CD4-positive, alpha-beta T cell treated with Interleukin-10 for 1 hour (primary cell): ENCODE data around the gene METTL6.
"Not testable (repeated sequence)": the region's sequence is repeated elsewhere in the genome, so short reads cannot be mapped to it uniquely, and the experiment has no call there.

Source experiments
- DNase-seq: peaks from one replicate; pipeline ENCODE4 v3.0.0-alpha.2; 2020

Gene METTL6

GRCh38 chr3:15450438-15451215, 23.3 kb upstream of the METTL6 start:
- no peak for DNase-seq

GRCh38 chr3:15449489-15450224, 22.3 kb upstream of the METTL6 start:
- DNase-seq, result no peak

GRCh38 chr3:15443826-15444524, 16.6 kb upstream of the METTL6 start:
- no peak for DNase-seq

DNA sequence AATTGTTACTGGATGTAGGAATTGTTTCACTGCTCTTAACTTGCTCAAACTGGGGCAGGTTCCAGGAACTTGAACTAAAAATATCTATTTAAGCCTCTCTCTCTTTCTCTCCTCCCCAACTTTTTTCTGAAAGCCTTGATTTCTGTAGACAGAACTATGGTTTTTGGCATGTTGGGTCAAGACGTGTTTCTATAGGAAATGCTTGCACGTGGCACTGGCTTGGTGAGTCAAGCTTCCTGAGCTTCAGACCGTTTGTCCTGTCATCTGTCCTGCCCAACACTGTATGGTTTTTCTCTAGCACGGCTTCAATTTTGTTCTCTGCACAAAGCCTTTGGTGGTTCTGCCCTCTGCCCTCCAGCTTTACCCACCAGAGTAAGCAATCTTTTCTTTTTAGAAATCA, 13.5 kb upstream of the METTL6 start:
- DNase-seq, result no peak

DNA sequence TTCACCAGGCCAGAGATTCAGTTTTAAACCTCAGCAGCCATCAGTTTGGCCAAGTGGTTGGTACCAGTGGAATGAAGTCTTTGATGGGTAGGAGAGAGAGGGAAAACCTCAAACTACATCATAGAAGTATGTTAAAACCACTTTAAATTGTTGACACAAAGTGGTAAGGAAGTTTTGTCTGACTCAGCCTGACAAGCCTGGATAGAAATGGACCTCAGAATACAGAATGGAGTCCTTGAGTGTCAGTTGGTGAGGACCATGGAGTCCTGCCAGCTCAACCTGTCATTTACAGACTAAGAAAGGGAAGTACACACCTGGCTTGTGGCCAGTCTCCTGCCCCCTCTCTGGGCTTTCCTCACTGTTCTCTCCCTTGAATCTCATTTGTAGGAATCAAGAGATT, 12.1 kb upstream of the METTL6 start:
- DNase-seq, result no peak

DNA sequence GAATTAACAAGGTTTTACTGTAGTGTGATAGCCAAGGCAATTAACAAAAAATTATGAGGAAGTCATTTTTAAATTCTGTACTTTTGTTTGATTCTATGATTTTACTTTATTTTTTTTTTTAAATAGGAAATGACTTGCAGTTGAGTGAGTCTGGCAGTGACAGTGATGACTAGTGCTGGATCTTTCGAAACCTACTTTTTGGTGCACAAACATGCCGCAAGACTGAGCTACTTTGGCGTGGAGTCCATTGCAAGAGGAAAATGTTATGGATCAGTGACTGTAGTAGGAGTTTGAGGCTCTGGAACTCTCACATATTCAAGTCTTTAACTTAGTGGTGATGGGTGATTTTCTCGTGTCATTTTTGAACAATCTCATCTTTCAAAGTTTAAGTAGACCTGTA, 11.6 kb upstream of the METTL6 start:
- no peak for DNase-seq

DNA sequence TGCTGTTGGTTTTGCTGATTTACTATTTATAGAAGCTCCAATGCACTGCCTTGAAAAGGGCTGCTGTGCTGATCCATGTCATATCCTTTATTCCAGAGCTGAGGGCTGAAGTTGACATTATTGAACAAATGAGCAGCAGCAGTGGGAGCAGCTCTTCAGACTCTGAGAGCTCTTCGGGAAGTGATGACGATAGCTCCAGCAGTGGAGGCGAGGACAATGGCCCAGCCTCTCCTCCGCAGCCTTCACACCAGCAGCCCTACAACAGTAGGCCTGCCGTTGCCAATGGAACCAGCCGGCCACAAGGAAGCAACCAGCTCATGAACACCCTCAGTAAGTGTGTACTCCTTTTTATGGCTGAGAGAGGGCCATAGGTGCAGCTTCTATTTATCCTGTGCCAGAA, 8.9 kb upstream of the METTL6 start:
- no peak for DNase-seq

DNA sequence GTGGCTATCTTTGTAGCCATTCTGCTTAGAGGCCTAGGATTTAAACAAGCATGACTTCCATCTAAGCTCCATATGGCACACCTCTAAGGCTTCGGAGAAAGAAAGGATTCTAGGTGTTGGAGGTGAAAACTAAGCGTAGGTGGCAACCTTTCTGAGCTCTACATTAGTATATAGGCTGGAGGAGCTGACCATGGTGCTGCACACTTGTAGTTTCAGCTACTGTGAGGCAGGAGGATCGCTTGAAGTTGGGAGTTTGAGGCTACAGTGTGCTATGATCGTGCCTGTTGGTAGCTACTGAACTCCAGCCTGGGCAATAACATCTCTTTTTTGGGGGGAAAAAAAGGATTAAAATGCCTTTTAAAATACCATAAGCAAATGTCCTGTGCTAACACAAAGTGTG, 7.4 kb upstream of the METTL6 start:
- DNase-seq, result no peak

DNA sequence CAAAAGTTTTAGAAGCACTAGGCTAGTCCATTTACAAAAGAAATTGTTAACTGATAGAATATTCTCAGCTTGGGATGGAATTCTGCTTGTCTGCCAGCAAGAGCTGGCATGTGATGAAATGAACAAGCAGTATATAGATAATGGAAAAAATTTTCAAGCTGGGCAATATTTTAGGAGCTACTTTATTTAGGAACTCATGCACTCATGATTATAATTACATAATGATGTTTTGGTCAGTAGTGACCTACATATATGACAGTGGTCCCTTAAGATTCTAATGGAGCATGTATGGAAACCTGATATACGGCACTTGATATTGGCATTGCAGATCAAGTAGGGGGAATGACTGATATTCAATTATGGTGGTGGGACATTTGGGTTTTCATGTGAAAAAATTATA, 6.2 kb upstream of the METTL6 start:
- no peak for DNase-seq

DNA sequence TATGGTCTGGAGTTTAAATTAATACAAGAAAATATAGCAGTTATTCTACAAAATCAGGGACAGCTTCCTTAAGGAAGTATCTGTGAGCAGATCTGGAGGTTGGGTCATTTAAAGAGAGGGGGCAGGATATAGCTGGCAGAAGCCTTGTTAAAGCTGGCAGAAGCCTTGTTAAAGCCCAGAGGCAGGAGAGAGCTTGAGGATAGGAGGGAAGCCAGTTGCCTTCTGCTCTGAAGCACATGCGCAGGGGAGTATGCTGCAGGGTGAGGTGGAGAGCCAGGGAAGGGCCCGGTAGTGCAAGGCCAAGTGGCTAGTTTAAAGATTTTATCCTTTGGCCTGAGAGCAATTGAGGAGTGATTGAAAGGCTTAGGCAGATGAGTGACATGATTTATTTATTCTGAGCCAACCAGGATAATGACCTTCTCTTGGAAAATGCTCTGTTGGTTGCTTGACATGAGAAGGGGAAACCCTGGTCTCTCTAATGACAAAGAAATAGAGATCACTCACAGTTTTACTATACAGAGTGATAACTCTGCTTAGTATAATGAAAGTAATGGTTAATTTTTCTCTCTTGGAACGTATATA, 4.0 kb upstream of the METTL6 start:
- DNase-seq, result no peak

GRCh38 chr3:15430624-15431023, 3.3 kb upstream of the METTL6 start:
- no peak for DNase-seq

DNA sequence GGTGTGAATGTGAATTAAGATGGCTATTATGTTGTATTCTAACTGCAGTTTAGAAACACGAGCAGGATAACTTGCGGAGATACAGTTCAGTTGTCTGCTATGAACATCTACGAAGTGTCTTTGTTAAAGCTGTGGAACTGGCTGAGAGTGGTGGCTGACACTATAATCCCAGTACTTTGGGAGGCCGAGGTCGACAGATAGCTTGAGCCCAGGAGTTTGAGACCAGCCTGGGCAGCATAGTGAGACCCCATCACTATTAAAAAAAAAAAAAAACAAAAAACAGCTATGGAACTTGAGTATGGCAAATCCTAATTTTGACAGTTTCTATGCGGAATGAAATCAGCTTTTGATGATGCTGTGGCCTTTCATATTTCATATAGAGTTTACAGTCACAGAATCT, 1.7 kb upstream of the METTL6 start:
- DNase-seq, result no peak

DNA sequence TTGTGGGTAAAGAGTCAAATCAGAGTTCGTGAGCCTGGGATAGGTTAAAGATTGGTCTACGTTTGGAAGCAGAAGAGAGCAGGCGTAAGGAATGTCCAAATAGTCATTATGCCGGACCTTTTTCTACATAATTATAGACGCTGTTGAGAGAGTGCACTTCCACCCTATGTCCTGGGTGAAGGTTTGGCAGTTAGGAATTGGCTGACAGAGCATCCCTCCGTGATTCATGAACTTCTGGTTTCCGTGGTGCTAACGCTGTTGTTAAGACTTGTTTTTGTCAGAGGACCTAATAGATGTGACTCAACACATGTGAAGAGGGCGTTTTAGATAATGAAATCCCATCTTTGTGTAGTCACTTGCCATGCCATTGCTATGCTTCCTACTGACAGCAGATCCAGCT, 1.2 kb upstream of the METTL6 start:
- DNase-seq, result peak; percentile 26

DNA sequence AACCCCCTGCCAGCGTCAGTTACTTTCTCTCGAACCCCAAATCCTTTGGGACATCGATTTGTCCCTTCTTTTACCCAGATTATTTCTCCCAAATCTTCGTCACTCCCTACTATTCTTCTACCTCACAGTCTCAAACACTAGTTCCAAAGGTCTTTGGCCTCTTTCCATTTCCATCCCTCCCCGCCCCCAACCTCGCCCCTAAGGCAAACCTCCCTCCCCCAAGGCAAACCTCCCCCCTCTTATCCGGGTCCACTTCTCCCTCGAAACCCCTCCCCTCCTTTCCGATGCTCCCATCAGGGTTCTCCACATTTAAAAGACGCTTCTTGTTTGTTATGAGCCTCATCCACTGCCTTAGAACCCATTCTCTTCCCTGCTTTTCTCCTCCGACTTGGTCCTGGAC, 637 bp upstream of the METTL6 start:
- no peak for DNase-seq

DNA sequence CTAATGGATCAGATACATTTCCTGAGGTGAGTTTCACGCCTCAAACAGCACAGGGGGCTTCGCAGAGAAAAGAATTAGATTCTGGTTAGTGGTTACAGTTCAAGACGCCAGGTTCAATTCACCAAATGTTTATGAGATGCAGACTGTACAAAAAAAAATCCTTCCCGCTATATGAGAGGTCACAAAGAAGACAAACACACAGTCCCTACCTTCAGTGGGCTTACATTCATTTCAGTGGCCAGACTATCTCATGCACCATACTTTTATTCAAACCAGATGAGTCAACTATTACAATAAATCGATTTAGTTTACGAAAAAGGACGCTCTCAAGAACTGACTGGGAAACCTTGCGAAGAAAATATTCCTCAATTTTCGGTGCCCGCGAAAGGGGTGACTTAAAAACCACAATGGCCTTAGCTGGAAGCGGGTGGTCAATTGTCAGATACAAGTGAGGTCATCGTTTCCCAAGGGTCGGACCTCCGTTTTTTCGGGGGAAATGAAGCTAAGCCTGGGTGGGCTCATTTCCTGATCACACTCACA, 695 bp downstream of the METTL6 start:
- DNase-seq, result no peak

- no peak for DNase-seq
Measured at GRCh38 chr3:15420871-15421270, 6.5 kb downstream of the METTL6 start.

DNA sequence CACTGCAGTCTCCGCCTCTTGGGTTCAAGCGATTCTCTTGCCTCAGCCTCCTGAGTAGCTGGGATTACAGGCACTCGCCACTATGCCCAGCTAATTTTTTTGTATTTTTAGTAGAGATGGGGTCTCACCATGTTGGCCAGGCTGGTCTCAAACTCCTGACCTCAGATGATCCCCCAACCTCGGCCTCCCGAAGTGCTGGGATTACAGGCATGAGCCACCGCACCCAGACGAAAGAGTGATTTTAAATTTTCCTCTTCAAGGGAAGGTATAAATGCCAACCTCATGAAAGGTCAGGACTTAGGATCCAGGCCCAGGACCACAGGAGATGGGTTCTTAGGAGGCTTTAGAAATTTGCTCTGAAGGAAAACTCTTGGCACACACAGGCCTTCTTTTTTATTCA, 16.4 kb downstream of the METTL6 start:
- DNase-seq, result not testable (repeated sequence)

DNA sequence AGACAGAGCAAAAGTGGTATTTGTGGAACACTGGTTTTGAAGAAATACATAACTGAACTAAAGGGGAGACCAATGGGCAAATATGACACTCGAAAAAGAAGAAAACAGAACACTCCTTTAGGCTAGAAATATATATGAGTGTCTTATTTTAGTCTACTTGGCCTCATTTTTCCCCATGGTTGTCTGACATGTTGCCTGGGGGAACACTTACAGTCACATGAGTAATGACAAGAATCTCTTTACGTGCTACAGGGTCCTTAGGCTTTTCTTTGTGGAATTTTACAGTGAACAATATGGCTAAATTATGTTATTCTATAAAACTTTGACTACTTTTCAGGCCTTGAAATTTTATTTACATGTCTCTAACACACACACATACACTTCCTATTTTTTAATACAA, 17.6 kb downstream of the METTL6 start:
- DNase-seq, result no peak

DNA sequence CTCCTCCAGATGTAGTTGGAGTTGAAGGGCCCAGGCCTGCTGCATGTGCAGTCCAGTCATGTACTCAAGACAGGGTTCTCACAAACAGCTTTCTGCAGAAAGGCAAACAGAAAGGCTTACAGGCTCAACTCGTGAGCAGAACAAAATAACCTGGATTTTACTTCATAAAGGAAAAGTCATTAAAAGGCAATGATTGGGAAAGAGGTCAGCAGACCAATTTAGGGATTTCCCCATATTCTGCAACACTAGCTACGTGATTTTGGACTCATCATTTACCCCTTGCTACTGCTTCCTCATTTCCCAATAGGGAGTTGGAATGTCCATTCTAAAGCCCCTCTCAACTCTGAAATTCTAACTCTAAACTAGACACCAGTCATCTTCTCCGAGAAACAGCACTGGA, 18.1 kb downstream of the METTL6 start:
- no peak for DNase-seq

DNA sequence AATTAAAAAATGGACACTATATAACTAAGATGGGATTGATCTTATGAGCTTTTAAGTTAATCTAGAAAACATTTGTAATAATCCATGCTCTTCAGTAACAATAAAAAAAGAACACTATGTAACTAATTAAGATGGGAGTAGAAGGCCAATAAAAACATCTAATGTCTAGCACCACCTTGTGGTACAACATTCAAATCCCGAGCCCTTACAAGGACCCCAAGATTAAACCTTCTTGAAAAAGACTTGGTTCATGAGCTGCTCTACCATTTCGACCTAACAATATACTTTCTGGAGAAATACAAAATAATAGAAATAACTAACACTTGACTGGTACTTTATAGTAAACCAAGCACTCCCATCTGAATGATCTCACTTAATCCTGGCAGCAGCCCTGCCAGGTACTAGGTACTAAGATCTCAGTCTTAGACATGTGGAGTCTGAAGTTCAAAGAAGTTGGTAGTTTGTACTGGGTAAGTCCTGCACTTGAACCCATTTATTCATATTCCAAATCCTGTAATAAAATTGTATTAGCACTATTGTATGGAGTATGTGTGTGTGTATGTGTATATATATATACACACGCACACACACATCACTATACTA, 21.8 kb downstream of the METTL6 start:
- peak; percentile 67 for DNase-seq

- no peak for DNase-seq
Measured at GRCh38 chr3:15404767-15405166, 22.6 kb downstream of the METTL6 start.

- no peak for DNase-seq
Measured at GRCh38 chr3:15403965-15404364, 23.4 kb downstream of the METTL6 start.

DNA sequence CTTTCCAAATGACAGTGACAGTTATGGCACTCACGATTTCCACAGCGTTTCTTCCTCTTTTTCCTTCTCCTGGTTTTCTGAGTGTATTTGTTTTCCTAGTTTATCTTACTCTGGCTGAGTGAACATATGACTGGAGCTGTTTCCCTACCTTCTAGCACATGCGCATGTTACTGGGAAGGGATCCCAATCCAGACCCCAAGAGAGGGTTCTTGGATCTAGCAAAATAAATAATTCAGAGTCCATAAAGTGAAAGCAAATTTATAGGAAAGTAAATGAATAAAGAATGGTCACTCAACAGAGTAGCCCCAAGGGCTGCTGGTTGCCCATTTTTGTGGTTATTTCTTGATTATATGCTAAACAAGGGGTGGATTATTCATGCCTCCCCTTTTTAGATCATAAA, 23.8 kb downstream of the METTL6 start:
- no peak for DNase-seq
